ENCODE measurements around the gene KCTD12.

- TF ChIP-seq POLR2A (IDR thresholded peaks at IDR 0.05), result no peak
- no peak for TF ChIP-seq CTCF (IDR thresholded peaks at IDR 0.05 in 8 of 11, conservative IDR thresholded peaks at IDR 0.05 in 3 of 11)
Measured at GRCh38 chr13:76872675-76873074, 13.5 kb downstream of the KCTD12 start.
